Measurements from ENCODE around the gene ECM2. TPM values are rescaled to one million over a fixed set of nuclear protein-coding genes. Genes with fewer than 3 reads are reported as not detected.

ECM2 gene
- total and polyA plus RNA-seq, 2 of the 13 experiments (the other 11 are each of a cell fraction or from before 2014, with no cell fraction given), result 0.37 TPM; not detected in 1

DNA sequence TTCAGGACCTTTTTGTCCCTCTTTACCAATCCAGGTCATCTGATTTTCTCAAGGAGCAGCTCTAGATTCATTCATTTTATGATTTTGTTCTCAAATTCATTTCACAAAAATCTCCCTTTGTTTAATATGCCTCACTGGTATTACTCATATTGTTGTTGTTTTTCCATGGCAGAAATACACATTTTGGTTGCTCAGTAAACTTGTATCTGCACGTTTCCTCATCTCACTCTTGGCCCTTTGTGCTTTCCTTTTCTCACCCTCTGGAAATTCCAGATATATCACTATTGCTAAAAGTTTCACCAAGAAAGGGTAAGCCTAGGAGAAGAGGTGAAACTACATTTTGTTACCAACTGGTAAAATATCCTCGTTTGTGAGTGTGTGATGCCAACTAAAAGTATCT is 68.3 kb downstream of the ECM2 start (continued):
- TF ChIP-seq, protein P1, sequence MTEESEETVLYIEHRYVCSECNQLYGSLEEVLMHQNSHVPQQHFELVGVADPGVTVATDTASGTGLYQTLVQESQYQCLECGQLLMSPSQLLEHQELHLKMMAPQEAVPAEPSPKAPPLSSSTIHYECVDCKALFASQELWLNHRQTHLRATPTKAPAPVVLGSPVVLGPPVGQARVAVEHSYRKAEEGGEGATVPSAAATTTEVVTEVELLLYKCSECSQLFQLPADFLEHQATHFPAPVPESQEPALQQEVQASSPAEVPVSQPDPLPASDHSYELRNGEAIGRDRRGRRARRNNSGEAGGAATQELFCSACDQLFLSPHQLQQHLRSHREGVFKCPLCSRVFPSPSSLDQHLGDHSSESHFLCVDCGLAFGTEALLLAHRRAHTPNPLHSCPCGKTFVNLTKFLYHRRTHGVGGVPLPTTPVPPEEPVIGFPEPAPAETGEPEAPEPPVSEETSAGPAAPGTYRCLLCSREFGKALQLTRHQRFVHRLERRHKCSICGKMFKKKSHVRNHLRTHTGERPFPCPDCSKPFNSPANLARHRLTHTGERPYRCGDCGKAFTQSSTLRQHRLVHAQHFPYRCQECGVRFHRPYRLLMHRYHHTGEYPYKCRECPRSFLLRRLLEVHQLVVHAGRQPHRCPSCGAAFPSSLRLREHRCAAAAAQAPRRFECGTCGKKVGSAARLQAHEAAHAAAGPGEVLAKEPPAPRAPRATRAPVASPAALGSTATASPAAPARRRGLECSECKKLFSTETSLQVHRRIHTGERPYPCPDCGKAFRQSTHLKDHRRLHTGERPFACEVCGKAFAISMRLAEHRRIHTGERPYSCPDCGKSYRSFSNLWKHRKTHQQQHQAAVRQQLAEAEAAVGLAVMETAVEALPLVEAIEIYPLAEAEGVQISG (CRISPR knock-in tag; IDR thresholded peaks at IDR 0.05), result no peak
- no peak for TF ChIP-seq MXD4 (CRISPR knock-in tag; IDR thresholded peaks at IDR 0.05)
- TF ChIP-seq, protein P2, sequence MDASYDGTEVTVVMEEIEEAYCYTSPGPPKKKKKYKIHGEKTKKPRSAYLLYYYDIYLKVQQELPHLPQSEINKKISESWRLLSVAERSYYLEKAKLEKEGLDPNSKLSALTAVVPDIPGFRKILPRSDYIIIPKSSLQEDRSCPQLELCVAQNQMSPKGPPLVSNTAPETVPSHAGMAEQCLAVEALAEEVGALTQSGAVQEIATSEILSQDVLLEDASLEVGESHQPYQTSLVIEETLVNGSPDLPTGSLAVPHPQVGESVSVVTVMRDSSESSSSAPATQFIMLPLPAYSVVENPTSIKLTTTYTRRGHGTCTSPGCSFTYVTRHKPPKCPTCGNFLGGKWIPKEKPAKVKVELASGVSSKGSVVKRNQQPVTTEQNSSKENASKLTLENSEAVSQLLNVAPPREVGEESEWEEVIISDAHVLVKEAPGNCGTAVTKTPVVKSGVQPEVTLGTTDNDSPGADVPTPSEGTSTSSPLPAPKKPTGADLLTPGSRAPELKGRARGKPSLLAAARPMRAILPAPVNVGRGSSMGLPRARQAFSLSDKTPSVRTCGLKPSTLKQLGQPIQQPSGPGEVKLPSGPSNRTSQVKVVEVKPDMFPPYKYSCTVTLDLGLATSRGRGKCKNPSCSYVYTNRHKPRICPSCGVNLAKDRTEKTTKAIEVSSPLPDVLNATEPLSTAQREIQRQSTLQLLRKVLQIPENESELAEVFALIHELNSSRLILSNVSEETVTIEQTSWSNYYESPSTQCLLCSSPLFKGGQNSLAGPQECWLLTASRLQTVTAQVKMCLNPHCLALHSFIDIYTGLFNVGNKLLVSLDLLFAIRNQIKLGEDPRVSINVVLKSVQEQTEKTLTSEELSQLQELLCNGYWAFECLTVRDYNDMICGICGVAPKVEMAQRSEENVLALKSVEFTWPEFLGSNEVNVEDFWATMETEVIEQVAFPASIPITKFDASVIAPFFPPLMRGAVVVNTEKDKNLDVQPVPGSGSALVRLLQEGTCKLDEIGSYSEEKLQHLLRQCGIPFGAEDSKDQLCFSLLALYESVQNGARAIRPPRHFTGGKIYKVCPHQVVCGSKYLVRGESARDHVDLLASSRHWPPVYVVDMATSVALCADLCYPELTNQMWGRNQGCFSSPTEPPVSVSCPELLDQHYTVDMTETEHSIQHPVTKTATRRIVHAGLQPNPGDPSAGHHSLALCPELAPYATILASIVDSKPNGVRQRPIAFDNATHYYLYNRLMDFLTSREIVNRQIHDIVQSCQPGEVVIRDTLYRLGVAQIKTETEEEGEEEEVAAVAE (CRISPR knock-in tag; IDR thresholded peaks at IDR 0.05; ENCODE audit: borderline replicate concordance), result no peak
- TF ChIP-seq HNF4G (IDR thresholded peaks at IDR 0.05; ENCODE audit: borderline replicate concordance, low read depth, low read length), result no peak
- no peak for TF ChIP-seq HNF4G (CRISPR knock-in tag; IDR thresholded peaks at IDR 0.05; ENCODE audit: borderline replicate concordance, low read depth)
- no peak for TF ChIP-seq SOX6 (IDR thresholded peaks at IDR 0.05)
- TF ChIP-seq SOX6 (CRISPR knock-in tag; IDR thresholded peaks at IDR 0.05), result no peak
- no peak for TF ChIP-seq ZFP36L1 (CRISPR knock-in tag; IDR thresholded peaks at IDR 0.05)
- no peak for TF ChIP-seq ZNF768 (CRISPR knock-in tag; IDR thresholded peaks at IDR 0.05)
- no peak for TF ChIP-seq EED (CRISPR knock-in tag; IDR thresholded peaks at IDR 0.05)
- TF ChIP-seq ATF7-NPFF (CRISPR knock-in tag; IDR thresholded peaks at IDR 0.05; ENCODE audit: low read depth), result no peak
- no peak for TF ChIP-seq ZNF20 (CRISPR knock-in tag; IDR thresholded peaks at IDR 0.05)
- TF ChIP-seq, protein P3, sequence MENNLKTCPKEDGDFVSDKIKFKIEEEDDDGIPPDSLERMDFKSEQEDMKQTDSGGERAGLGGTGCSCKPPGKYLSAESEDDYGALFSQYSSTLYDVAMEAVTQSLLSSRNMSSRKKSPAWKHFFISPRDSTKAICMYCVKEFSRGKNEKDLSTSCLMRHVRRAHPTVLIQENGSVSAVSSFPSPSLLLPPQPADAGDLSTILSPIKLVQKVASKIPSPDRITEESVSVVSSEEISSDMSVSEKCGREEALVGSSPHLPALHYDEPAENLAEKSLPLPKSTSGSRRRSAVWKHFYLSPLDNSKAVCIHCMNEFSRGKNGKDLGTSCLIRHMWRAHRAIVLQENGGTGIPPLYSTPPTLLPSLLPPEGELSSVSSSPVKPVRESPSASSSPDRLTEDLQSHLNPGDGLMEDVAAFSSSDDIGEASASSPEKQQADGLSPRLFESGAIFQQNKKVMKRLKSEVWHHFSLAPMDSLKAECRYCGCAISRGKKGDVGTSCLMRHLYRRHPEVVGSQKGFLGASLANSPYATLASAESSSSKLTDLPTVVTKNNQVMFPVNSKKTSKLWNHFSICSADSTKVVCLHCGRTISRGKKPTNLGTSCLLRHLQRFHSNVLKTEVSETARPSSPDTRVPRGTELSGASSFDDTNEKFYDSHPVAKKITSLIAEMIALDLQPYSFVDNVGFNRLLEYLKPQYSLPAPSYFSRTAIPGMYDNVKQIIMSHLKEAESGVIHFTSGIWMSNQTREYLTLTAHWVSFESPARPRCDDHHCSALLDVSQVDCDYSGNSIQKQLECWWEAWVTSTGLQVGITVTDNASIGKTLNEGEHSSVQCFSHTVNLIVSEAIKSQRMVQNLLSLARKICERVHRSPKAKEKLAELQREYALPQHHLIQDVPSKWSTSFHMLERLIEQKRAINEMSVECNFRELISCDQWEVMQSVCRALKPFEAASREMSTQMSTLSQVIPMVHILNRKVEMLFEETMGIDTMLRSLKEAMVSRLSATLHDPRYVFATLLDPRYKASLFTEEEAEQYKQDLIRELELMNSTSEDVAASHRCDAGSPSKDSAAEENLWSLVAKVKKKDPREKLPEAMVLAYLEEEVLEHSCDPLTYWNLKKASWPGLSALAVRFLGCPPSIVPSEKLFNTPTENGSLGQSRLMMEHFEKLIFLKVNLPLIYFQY (CRISPR knock-in tag; IDR thresholded peaks at IDR 0.05; ENCODE audit: borderline replicate concordance), result no peak

Measured in HepG2 (cell line).